ENCODE data around the gene GYPA. TPM values are rescaled to one million over a fixed set of nuclear protein-coding genes. Genes with fewer than 3 reads are reported as not detected.
"Not testable (repeated sequence)": the region's sequence is repeated elsewhere in the genome, so short reads cannot be mapped to it uniquely, and the experiment has no call there.

Gene GYPA
- total RNA-seq, 2 donors from 2014 or later, result not detected

GRCh38 chr4:144139991-144140390 lies 527 bp downstream of the GYPA start:
- not testable (repeated sequence) for H3K36me3 Mint-ChIP-seq (ENCODE audit: low read depth); H3K4me3 Mint-ChIP-seq; H3K4me1 Mint-ChIP-seq; H3K27ac Mint-ChIP-seq; ATAC-seq (replicated peaks); H3K27me3 Mint-ChIP-seq; H3K9me3 Mint-ChIP-seq

GRCh38 chr4:144139547-144139946 lies 971 bp downstream of the GYPA start:
- H3K4me3 Mint-ChIP-seq, result not testable (repeated sequence)

GRCh38 chr4:144138239-144138638 lies 2.3 kb downstream of the GYPA start:
- H3K36me3 Mint-ChIP-seq (ENCODE audit: low read depth); H3K4me3 Mint-ChIP-seq; H3K4me1 Mint-ChIP-seq; H3K27me3 Mint-ChIP-seq; H3K9me3 Mint-ChIP-seq; H3K27ac Mint-ChIP-seq; ATAC-seq (replicated peaks): not testable (repeated sequence)

More at GRCh38 chr4:144139547-144139946, 971 bp downstream of the GYPA start:
- H3K4me1 Mint-ChIP-seq; H3K27ac Mint-ChIP-seq; ATAC-seq (replicated peaks); H3K36me3 Mint-ChIP-seq (ENCODE audit: low read depth); H3K27me3 Mint-ChIP-seq; H3K9me3 Mint-ChIP-seq: not testable (repeated sequence)

- H3K4me1 Mint-ChIP-seq; H3K36me3 Mint-ChIP-seq (ENCODE audit: low read depth); H3K27me3 Mint-ChIP-seq; H3K4me3 Mint-ChIP-seq; ATAC-seq (replicated peaks); H3K9me3 Mint-ChIP-seq; H3K27ac Mint-ChIP-seq: not testable (repeated sequence)
These were observed 3.2 kb downstream of the GYPA start for GRCh38 chr4:144137137-144137931.

- H3K9me3 Mint-ChIP-seq; H3K36me3 Mint-ChIP-seq (ENCODE audit: low read depth); H3K27me3 Mint-ChIP-seq; ATAC-seq (replicated peaks); H3K4me1 Mint-ChIP-seq; H3K4me3 Mint-ChIP-seq; H3K27ac Mint-ChIP-seq: not testable (repeated sequence)
These were observed 4.3 kb downstream of the GYPA start for GRCh38 chr4:144136189-144136588.

GRCh38 chr4:144130167-144130566 lies 10.4 kb downstream of the GYPA start:
- H3K36me3 Mint-ChIP-seq (ENCODE audit: low read depth); H3K9me3 Mint-ChIP-seq; H3K4me3 Mint-ChIP-seq; H3K27me3 Mint-ChIP-seq; H3K4me1 Mint-ChIP-seq; H3K27ac Mint-ChIP-seq; ATAC-seq (replicated peaks): not testable (repeated sequence)

- H3K4me1 Mint-ChIP-seq; H3K9me3 Mint-ChIP-seq; ATAC-seq (replicated peaks); H3K36me3 Mint-ChIP-seq (ENCODE audit: low read depth); H3K27me3 Mint-ChIP-seq; H3K4me3 Mint-ChIP-seq; H3K27ac Mint-ChIP-seq: not testable (repeated sequence)
These were observed 11.1 kb downstream of the GYPA start for GRCh38 chr4:144129336-144129875.

GRCh38 chr4:144128709-144129320 lies 11.7 kb downstream of the GYPA start:
- H3K27ac Mint-ChIP-seq; ATAC-seq (replicated peaks): not testable (repeated sequence)

GRCh38 chr4:144125109-144125508 lies 15.4 kb downstream of the GYPA start:
- not testable (repeated sequence) for H3K27ac Mint-ChIP-seq; H3K9me3 Mint-ChIP-seq; H3K4me3 Mint-ChIP-seq; H3K36me3 Mint-ChIP-seq (ENCODE audit: low read depth); ATAC-seq (replicated peaks); H3K4me1 Mint-ChIP-seq; H3K27me3 Mint-ChIP-seq

More at GRCh38 chr4:144128709-144129320, 11.7 kb downstream of the GYPA start:
- not testable (repeated sequence) for H3K4me3 Mint-ChIP-seq; H3K36me3 Mint-ChIP-seq (ENCODE audit: low read depth); H3K4me1 Mint-ChIP-seq; H3K9me3 Mint-ChIP-seq; H3K27me3 Mint-ChIP-seq

GRCh38 chr4:144123982-144124635 lies 16.4 kb downstream of the GYPA start:
- not testable (repeated sequence) for ATAC-seq (replicated peaks); H3K27me3 Mint-ChIP-seq; H3K4me3 Mint-ChIP-seq; H3K4me1 Mint-ChIP-seq; H3K9me3 Mint-ChIP-seq; H3K36me3 Mint-ChIP-seq (ENCODE audit: low read depth); H3K27ac Mint-ChIP-seq

- not testable (repeated sequence) for H3K4me3 Mint-ChIP-seq; H3K9me3 Mint-ChIP-seq; H3K27me3 Mint-ChIP-seq; H3K36me3 Mint-ChIP-seq (ENCODE audit: low read depth); ATAC-seq (replicated peaks); H3K4me1 Mint-ChIP-seq; H3K27ac Mint-ChIP-seq
These were observed 17.2 kb downstream of the GYPA start for GRCh38 chr4:144123269-144123668.

GRCh38 chr4:144119752-144120151 lies 20.8 kb downstream of the GYPA start:
- ATAC-seq (replicated peaks); H3K4me1 Mint-ChIP-seq; H3K27me3 Mint-ChIP-seq; H3K9me3 Mint-ChIP-seq; H3K36me3 Mint-ChIP-seq (ENCODE audit: low read depth); H3K4me3 Mint-ChIP-seq; H3K27ac Mint-ChIP-seq: not testable (repeated sequence)

GRCh38 chr4:144115519-144115918 lies 25.0 kb downstream of the GYPA start:
- H3K36me3 Mint-ChIP-seq (ENCODE audit: low read depth), result no peaks in the 10 kb centered on the region
- H3K4me1 Mint-ChIP-seq, result no peaks in the 10 kb centered on the region

GRCh38 chr4:144113546-144113945 lies 27.0 kb downstream of the GYPA start:
- Mint-ChIP-seq H3K4me3 (no peak overlapping the region), H3K4me1 (no peaks in the 10 kb centered on the region), H3K27ac (no peak overlapping the region), H3K27me3 (peaks cover 14% of the 10 kb centered on the region), H3K9me3 (no peaks in the 10 kb centered on the region), H3K36me3 (ENCODE audit: low read depth) (no peaks in the 10 kb centered on the region)
- no peak for ATAC-seq (replicated peaks)

More at GRCh38 chr4:144115519-144115918, 25.0 kb downstream of the GYPA start:
- peaks cover 9% of the 10 kb centered on the region for H3K27me3 Mint-ChIP-seq
- H3K9me3 Mint-ChIP-seq, result no peaks in the 10 kb centered on the region
- no peak for ATAC-seq (replicated peaks)
- no peak overlapping the region for H3K27ac Mint-ChIP-seq
- no peak overlapping the region for H3K4me3 Mint-ChIP-seq
